ENCODE data around the gene XDH. TPM values are rescaled to one million over a fixed set of nuclear protein-coding genes. Genes with fewer than 3 reads are reported as not detected.

The XDH gene
- total RNA-seq, 2 experiments from 2014 or later: not detected

DNA sequence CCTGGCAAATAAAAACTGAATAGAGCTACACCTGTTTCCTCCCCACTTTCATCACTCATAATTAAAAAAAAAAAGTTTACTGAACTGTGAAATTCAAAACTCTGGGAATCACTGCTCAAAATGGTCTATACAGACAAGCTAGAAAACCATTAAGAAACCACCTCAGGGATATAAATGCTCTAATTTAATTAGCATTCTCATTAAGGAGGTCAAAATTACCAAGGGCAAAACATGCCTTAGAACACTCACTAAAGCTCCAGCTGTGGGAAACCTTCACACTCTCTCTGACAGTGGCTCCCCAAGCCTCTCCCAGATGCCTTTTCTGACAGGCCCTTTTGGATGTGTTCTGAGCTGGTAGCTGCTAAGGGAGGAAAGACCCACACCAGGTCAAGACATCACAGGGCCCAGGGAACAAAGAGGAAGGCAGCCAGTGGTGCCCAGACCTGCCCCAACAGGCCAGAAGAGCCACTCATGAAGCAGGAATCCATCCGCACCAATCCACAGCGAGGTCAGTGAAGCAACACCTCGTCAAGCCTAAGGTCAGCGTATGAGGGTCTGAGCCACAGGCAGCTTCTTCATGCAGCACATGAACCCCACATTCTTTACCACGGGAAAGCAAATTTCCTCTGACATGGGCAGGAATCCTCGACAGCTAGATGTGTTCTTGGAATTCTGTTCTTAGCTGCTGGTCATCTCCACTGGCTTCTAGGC is 35.6 kb downstream of the XDH start:
- H3K9me3 Mint-ChIP-seq: no peaks in the 10 kb centered on the region
- intact Hi-C loops (cut with micrococcal nuclease): no loop called here
- peaks cover 1% of the 10 kb centered on the region for H3K27me3 Mint-ChIP-seq
- POLR2A ChIA-PET: no interaction called here
- H3K36me3 Mint-ChIP-seq: no peaks in the 10 kb centered on the region
- no peak overlapping the region for H3K27ac Mint-ChIP-seq
- H3K4me3 Mint-ChIP-seq: no peak overlapping the region
- CTCF ChIA-PET: no interaction called here
- DNase-seq: no peak
- H3K4me1 Mint-ChIP-seq (ENCODE audit: low read depth): peaks cover 4% of the 10 kb centered on the region

DNA sequence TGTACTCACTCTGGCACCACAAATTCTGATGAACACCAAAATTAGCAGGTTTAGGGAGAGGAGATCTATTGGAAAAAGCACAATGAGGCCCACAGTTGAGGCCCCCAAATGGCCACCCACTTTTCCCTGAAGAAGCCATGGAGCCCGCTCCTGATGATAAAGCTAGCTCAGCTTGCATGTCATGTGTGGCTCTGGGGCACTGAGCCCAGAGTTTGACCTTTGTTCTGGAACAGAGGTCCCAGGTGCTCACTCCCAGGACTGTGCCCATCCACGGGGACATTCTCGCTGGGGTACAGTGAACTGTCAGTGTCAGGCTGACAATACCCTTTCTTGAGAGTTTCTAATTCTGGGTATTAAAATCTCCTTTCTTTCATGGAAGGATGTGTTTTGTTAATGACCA is 36.2 kb downstream of the XDH start:
- H3K27me3 Mint-ChIP-seq: peaks cover 1% of the 10 kb centered on the region
- intact Hi-C loops (cut with micrococcal nuclease): no loop called here
- no peak overlapping the region for H3K27ac Mint-ChIP-seq
- H3K36me3 Mint-ChIP-seq: no peaks in the 10 kb centered on the region
- no peak overlapping the region for H3K4me3 Mint-ChIP-seq
- CTCF ChIA-PET: no interaction called here
- H3K9me3 Mint-ChIP-seq: no peaks in the 10 kb centered on the region
- peaks cover 4% of the 10 kb centered on the region for H3K4me1 Mint-ChIP-seq (ENCODE audit: low read depth)
- DNase-seq: no peak
- POLR2A ChIA-PET: no interaction called here

DNA sequence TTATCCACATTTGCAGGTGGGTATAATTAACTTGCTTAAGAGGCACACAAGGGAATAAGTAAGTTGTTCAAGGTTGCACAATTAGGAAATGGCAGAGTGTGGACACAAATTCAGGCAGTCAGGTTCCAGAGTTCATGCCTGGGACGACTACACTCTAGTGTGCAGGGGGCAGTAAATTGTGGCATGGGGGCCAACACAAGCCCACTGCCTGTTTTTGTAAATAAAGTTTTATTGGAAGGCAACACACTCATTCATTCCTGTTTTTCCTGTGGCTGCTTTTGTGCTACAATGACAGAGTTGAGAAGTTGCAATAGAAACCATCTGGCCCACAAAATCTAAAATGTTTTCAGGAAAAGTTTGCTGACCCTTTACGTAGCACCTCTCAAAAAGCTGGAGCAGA is 41.4 kb downstream of the XDH start:
- intact Hi-C loops (cut with micrococcal nuclease): no loop called here
- POLR2A ChIA-PET: no interaction called here
- H3K36me3 Mint-ChIP-seq: no peaks in the 10 kb centered on the region
- no peak overlapping the region for H3K27ac Mint-ChIP-seq
- H3K4me1 Mint-ChIP-seq (ENCODE audit: low read depth): no peaks in the 10 kb centered on the region
- CTCF ChIA-PET: no interaction called here
- no peak for DNase-seq
- no peaks in the 10 kb centered on the region for H3K9me3 Mint-ChIP-seq
- no peak overlapping the region for H3K4me3 Mint-ChIP-seq
- H3K27me3 Mint-ChIP-seq: peaks cover 1% of the 10 kb centered on the region

DNA sequence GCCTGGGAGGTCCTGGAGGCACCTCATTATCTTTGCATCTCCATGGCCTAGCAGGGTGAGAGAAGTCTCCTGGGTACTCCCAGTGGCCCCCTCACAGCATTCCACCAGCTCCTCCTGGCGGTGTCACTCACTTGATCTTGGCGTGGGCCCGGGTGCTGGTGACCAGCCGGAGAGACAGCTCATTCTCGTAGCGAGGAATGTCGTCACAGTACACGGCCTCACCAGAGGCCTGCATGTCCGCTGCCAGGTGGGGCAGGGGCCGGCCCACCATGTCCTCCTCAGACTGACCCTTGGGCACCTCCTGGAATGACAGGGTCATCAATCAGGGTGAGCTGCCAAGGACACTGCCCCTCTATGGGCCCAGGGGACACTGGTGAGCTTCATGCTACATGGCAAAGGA is 42.4 kb downstream of the XDH start:
- CTCF ChIA-PET: interaction anchor here (0.6 kb wide), 1 partner anchor 656 kb away, joined by 3 read pairs; no protein-coding TSS in a partner anchor
- Mint-ChIP-seq H3K4me1 (ENCODE audit: low read depth) (no peaks in the 10 kb centered on the region), H3K36me3 (no peaks in the 10 kb centered on the region), H3K4me3 (no peak overlapping the region), H3K9me3 (no peaks in the 10 kb centered on the region), H3K27ac (no peak overlapping the region), H3K27me3 (peaks cover 1% of the 10 kb centered on the region)
- no peak for DNase-seq
- POLR2A ChIA-PET: no interaction called here
- intact Hi-C loops (cut with micrococcal nuclease): no loop called here

DNA sequence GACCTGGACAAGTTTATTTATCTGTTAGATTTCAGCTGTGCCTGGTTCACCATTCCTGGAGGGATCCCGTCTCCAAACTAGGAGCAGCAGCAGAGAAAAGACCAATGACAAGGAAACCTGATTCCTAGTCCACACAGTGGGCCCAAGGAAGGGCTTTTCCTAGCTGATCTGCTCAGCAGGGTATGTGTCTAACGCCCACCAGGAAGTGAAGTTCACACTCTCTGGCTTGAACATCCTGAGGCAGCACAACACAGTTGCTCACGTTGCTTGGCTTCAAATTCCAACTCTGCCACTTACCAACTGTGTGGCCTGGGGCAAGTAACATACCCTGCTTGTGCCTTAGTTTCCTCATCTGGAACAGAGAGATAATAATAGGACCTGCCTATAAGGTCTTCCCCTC is 42.9 kb downstream of the XDH start:
- Mint-ChIP-seq H3K4me3 (no peak overlapping the region), H3K4me1 (ENCODE audit: low read depth) (no peaks in the 10 kb centered on the region), H3K27ac (no peak overlapping the region), H3K36me3 (no peaks in the 10 kb centered on the region), H3K9me3 (no peaks in the 10 kb centered on the region), H3K27me3 (peaks cover 1% of the 10 kb centered on the region)
- DNase-seq: no peak
- intact Hi-C loops (cut with micrococcal nuclease): no loop called here
- CTCF ChIA-PET: no interaction called here
- POLR2A ChIA-PET: no interaction called here

DNA sequence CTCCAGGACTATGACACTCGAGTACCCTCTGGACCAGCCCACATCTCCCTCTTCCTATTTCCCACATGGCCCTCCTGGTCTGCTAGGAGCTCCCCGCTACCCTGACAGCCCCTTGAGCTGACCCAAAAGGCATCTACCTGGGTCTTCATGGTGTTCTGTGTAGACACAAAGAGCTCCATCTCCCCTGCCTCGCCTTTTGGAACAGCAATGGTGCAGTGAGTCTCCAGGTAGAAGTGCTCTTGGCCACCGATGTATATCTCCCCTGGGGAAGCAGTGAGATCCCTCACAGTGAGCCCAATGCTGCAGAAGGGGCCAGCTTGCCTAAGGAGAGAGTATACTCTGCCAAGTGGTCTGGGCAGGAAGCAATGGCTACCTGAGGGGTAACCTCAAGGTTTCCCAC is 47.8 kb downstream of the XDH start:
- ChIA-PET CTCF (no interaction called here), POLR2A (no interaction called here)
- intact Hi-C loops (cut with micrococcal nuclease): no loop called here
- Mint-ChIP-seq H3K4me1 (ENCODE audit: low read depth) (no peaks in the 10 kb centered on the region), H3K27me3 (no peaks in the 10 kb centered on the region), H3K4me3 (no peak overlapping the region), H3K27ac (no peak overlapping the region), H3K36me3 (no peaks in the 10 kb centered on the region), H3K9me3 (no peaks in the 10 kb centered on the region)
- DNase-seq: no peak

DNA sequence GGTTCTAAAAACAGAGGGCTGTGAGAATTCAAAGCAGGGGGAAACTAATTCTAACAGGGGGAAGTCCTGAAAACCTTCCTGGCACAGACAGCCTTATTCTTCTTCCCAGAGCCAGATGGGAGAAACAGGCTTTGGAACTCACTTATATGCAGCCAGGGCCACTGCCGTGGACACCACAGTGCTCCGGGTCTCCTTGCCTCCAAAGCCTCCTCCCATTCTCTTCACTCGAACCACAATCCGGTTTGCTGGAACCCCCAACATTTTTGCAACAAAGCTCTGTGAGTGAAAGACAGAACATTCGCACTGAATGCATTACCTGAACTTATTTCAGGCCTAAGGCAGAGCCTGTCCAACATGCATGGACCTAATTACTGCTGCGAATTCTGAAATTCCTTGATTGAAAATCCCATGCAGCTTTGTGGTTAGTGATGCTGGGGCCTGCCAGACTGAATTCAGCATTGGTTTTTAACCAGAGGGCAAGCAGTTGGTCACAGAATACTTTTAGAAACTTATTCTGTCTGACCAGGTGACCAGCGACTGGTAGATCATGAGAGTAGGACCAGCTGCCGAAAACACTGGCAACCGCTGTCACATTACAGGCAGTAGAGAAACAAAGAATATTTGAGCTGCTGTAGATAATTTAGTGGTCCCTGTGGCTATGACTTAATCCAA is 48.6 kb downstream of the XDH start:
- H3K4me3 Mint-ChIP-seq: no peak overlapping the region
- POLR2A ChIA-PET: no interaction called here
- CTCF ChIA-PET: no interaction called here
- H3K4me1 Mint-ChIP-seq (ENCODE audit: low read depth): no peaks in the 10 kb centered on the region
- no peaks in the 10 kb centered on the region for H3K9me3 Mint-ChIP-seq
- H3K27ac Mint-ChIP-seq: no peak overlapping the region
- H3K27me3 Mint-ChIP-seq: no peaks in the 10 kb centered on the region
- H3K36me3 Mint-ChIP-seq: no peaks in the 10 kb centered on the region
- intact Hi-C loops (cut with micrococcal nuclease): no loop called here
- no peak for DNase-seq

DNA sequence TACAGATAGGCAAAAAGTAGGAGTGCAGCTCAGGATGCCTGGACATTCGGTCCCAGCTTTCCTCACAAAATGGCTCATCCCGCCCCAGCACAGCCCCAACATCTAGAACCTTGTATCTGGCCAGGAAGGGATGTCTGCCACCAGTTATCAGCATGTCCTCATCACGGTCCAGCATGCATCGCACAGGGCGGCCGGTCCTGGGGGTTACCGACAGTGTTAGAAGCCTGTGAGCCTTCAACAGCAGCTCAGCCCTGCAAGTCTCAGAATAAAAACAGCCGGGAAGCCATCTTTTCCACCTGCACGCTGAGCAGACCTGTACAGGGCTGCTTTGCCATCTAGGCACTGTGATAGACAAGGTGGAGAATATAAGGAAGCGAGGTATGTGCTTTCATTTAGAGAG is 49.2 kb downstream of the XDH start:
- ChIA-PET POLR2A (no interaction called here), CTCF (interaction anchor here (0.8 kb wide), 1 partner anchor 10 kb away, joined by 3 read pairs; no protein-coding TSS in a partner anchor)
- Mint-ChIP-seq H3K27me3 (peaks cover 4% of the 10 kb centered on the region), H3K9me3 (no peaks in the 10 kb centered on the region), H3K4me1 (ENCODE audit: low read depth) (no peaks in the 10 kb centered on the region), H3K27ac (no peak overlapping the region), H3K4me3 (no peak overlapping the region), H3K36me3 (no peaks in the 10 kb centered on the region)
- intact Hi-C loops (cut with micrococcal nuclease): no loop called here
- no peak for DNase-seq

DNA sequence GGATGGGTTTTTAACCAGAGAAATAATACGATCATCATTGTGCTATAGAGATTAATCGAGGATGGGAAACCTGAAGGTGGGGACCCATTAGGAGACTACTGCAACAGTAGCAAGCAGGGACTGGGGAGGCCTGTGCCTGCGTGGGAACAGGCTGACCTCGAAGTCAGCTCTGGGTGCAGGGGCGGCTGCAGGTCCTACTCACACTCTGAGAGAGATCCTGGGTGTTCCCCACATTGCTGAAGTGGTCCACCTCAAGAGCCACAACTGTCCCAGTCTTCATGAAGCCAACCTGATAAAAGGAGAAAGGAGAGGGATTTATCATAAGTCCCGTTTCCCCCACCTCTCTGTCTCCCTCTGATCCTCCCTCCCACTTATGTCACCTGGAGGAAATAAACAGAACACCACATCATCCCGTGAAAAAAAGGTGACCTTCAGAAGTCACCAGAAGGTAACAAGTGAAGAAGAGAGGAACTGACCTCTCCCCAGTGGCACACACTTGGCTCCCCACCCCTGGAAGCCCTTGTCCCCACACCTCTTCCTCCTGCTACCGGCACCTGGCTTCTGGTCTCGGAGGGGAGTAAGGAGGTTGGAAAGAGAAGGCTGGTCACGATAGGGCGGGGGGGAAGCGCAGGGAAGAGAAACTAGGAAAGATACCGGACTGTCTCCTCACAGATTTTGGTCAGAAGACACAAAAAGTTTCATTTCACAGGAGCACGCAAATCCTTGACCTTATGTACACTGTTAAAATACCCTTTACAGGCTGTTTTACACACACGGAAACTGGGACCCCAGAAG is 50.4 kb downstream of the XDH start:
- peaks cover 4% of the 10 kb centered on the region for H3K27me3 Mint-ChIP-seq
- H3K36me3 Mint-ChIP-seq: no peaks in the 10 kb centered on the region
- no peak overlapping the region for H3K27ac Mint-ChIP-seq
- no peak overlapping the region for H3K4me3 Mint-ChIP-seq
- intact Hi-C loops (cut with micrococcal nuclease): no loop called here
- DNase-seq: no peak
- ChIA-PET CTCF (interaction anchor here (0.8 kb wide), 1 partner anchor 9 kb away, joined by 3 read pairs; no protein-coding TSS in a partner anchor), POLR2A (no interaction called here)
- no peaks in the 10 kb centered on the region for H3K4me1 Mint-ChIP-seq (ENCODE audit: low read depth)
- no peaks in the 10 kb centered on the region for H3K9me3 Mint-ChIP-seq

DNA sequence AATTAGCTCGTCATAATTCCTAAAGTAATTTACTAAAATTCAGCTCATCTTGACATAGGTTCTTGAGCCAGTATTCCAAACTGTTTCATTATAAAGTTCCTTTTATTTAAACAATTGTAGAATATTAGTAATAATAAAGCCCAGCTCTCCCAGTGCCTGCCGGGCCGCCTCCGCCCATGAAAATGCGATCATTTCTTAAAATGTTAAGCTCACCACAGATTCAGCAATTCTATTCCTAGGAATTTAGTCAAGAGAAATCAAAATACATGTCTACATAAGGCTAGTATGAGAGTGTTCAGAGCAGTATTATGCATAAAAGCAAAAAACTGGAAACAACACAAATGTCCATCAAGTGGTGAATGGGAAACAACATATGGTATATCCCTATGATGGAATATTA is 52.0 kb downstream of the XDH start:
- H3K4me3 Mint-ChIP-seq: no peak overlapping the region
- POLR2A ChIA-PET: no interaction called here
- H3K27ac Mint-ChIP-seq: no peak overlapping the region
- H3K27me3 Mint-ChIP-seq: peaks cover 7% of the 10 kb centered on the region
- DNase-seq: no peak
- CTCF ChIA-PET: interaction anchor here (0.8 kb wide), 1 partner anchor 9 kb away, joined by 3 read pairs; no protein-coding TSS in a partner anchor
- no peaks in the 10 kb centered on the region for H3K4me1 Mint-ChIP-seq (ENCODE audit: low read depth)
- intact Hi-C loops (cut with micrococcal nuclease): no loop called here
- no peaks in the 10 kb centered on the region for H3K36me3 Mint-ChIP-seq
- no peaks in the 10 kb centered on the region for H3K9me3 Mint-ChIP-seq

DNA sequence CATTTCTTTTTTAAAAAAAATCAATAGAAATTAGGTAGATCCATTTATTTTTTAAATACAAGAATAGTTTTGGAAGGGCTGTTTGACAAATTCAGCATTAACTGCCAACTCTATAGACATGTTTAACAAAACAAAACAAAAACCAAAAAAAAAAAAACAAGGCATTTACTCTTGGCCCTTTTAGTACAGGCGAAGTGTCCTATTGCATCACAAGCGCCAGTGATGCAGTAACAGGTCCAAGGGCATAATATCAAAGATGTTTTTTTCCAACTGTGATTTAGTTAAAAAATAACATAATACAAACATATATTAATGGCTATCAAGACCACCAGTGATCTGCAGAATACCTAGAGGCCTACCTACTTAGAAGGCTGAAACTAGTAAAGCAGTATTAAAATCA is 55.3 kb downstream of the XDH start:
- intact Hi-C loops (cut with micrococcal nuclease): no loop called here
- CTCF ChIA-PET: no interaction called here

DNA sequence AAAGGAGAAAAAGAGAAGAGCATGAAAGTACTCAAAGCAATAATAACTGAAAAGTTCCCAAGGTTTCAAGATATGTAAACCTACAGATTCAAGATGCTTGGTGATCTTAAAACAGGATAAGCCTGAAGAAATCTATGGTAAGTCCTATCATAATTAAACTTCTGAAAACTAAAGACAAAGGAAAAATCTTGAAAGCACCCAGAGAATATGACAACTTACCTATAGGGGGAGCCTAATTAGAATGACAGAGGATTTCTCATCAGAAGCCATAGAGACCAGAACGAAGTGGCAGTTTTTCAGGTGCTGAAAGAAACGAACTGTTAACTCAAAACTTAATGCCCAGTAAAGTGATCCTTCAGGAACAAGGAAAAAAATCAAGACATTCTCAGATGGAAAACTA is 59.7 kb downstream of the XDH start:
- Mint-ChIP-seq H3K4me3 (no peak overlapping the region), H3K27me3 (peaks cover 38% of the 10 kb centered on the region), H3K9me3 (peaks cover 3% of the 10 kb centered on the region), H3K27ac (no peak overlapping the region), H3K4me1 (ENCODE audit: low read depth) (no peaks in the 10 kb centered on the region), H3K36me3 (no peaks in the 10 kb centered on the region)
- intact Hi-C loops (cut with micrococcal nuclease): no loop called here
- ChIA-PET CTCF (interaction anchor here (1.0 kb wide), 1 partner anchor 10 kb away, joined by 3 read pairs; no protein-coding TSS in a partner anchor), POLR2A (no interaction called here)
- DNase-seq: no peak

More for the DNA sequence above, 55.3 kb downstream of the XDH start:
- Mint-ChIP-seq H3K9me3 (peaks cover 3% of the 10 kb centered on the region), H3K4me3 (no peak overlapping the region), H3K4me1 (ENCODE audit: low read depth) (no peaks in the 10 kb centered on the region), H3K27ac (no peak overlapping the region), H3K36me3 (no peaks in the 10 kb centered on the region), H3K27me3 (peaks cover 24% of the 10 kb centered on the region)
- DNase-seq: no peak
- POLR2A ChIA-PET: no interaction called here
